Measurements from ENCODE around the gene ACAT1. TPM values are rescaled to one million over a fixed set of nuclear protein-coding genes. Genes with fewer than 3 reads are reported as not detected.

Gene ACAT1
- total and polyA plus RNA-seq, 10 of the 15 experiments (the other 5 are each of a cell fraction or from before 2014, with no cell fraction given), result 57.1 to 139 (median 91.2) TPM

DNA sequence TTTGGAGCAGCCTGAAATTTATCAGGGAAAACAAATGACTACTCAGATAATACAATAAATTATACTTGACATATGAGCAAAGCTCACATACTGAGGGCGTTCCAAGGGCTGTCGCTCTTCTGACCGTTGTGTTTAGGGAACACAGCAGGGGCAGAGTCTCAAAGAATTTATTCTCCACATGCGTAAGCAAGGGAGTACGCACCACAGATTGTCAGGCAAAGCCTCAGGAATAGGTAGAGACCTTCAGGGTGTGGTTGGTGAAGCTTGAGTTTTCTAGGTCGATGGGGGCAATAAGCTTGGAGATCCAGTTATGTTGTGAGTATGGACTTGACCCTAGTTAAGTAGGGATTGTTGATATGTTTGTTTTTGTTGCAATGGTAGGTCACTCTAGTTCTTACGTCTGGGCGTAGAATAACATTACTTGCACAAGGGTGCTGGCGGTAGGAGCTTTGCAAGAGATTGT lies 830 bp downstream of the ACAT1 start (continued):
- TF ChIP-seq, protein P1, sequence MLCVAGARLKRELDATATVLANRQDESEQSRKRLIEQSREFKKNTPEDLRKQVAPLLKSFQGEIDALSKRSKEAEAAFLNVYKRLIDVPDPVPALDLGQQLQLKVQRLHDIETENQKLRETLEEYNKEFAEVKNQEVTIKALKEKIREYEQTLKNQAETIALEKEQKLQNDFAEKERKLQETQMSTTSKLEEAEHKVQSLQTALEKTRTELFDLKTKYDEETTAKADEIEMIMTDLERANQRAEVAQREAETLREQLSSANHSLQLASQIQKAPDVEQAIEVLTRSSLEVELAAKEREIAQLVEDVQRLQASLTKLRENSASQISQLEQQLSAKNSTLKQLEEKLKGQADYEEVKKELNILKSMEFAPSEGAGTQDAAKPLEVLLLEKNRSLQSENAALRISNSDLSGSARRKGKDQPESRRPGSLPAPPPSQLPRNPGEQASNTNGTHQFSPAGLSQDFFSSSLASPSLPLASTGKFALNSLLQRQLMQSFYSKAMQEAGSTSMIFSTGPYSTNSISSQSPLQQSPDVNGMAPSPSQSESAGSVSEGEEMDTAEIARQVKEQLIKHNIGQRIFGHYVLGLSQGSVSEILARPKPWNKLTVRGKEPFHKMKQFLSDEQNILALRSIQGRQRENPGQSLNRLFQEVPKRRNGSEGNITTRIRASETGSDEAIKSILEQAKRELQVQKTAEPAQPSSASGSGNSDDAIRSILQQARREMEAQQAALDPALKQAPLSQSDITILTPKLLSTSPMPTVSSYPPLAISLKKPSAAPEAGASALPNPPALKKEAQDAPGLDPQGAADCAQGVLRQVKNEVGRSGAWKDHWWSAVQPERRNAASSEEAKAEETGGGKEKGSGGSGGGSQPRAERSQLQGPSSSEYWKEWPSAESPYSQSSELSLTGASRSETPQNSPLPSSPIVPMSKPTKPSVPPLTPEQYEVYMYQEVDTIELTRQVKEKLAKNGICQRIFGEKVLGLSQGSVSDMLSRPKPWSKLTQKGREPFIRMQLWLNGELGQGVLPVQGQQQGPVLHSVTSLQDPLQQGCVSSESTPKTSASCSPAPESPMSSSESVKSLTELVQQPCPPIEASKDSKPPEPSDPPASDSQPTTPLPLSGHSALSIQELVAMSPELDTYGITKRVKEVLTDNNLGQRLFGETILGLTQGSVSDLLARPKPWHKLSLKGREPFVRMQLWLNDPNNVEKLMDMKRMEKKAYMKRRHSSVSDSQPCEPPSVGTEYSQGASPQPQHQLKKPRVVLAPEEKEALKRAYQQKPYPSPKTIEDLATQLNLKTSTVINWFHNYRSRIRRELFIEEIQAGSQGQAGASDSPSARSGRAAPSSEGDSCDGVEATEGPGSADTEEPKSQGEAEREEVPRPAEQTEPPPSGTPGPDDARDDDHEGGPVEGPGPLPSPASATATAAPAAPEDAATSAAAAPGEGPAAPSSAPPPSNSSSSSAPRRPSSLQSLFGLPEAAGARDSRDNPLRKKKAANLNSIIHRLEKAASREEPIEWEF (IDR thresholded peaks at IDR 0.05; ENCODE audit: insufficient replicate concordance, low read depth, low read length), result no peak
- TF ChIP-seq, protein P2, sequence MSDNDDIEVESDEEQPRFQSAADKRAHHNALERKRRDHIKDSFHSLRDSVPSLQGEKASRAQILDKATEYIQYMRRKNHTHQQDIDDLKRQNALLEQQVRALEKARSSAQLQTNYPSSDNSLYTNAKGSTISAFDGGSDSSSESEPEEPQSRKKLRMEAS (IDR thresholded peaks at IDR 0.05; ENCODE audit: low read depth, low read length), result no peak
- TF ChIP-seq, protein P3, sequence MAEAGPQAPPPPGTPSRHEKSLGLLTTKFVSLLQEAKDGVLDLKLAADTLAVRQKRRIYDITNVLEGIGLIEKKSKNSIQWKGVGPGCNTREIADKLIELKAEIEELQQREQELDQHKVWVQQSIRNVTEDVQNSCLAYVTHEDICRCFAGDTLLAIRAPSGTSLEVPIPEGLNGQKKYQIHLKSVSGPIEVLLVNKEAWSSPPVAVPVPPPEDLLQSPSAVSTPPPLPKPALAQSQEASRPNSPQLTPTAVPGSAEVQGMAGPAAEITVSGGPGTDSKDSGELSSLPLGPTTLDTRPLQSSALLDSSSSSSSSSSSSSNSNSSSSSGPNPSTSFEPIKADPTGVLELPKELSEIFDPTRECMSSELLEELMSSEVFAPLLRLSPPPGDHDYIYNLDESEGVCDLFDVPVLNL (IDR thresholded peaks at IDR 0.05; ENCODE audit: low read depth, low read length), result no peak
- TF ChIP-seq ZNF622 (IDR thresholded peaks at IDR 0.05) (no peak), SIN3A (IDR thresholded peaks at IDR 0.05; ENCODE audit: low read depth, low read length) (no peak), SP1 (IDR thresholded peaks at IDR 0.05; ENCODE audit: low read depth, low read length) (no peak), CHD2 (IDR thresholded peaks at IDR 0.05; ENCODE audit: borderline replicate concordance, low read depth, low read length) (no peak), KDM1A (IDR thresholded peaks at IDR 0.05; ENCODE audit: borderline replicate concordance) (no peak), MYC (IDR thresholded peaks at IDR 0.05; ENCODE audit: insufficient read depth, insufficient read length, insufficient replicate concordance, low read length, severe bottlenecking) (no peak), SMC3 (IDR thresholded peaks at IDR 0.05; ENCODE audit: borderline replicate concordance, low read length) (no peak)
- TF ChIP-seq, protein P4, sequence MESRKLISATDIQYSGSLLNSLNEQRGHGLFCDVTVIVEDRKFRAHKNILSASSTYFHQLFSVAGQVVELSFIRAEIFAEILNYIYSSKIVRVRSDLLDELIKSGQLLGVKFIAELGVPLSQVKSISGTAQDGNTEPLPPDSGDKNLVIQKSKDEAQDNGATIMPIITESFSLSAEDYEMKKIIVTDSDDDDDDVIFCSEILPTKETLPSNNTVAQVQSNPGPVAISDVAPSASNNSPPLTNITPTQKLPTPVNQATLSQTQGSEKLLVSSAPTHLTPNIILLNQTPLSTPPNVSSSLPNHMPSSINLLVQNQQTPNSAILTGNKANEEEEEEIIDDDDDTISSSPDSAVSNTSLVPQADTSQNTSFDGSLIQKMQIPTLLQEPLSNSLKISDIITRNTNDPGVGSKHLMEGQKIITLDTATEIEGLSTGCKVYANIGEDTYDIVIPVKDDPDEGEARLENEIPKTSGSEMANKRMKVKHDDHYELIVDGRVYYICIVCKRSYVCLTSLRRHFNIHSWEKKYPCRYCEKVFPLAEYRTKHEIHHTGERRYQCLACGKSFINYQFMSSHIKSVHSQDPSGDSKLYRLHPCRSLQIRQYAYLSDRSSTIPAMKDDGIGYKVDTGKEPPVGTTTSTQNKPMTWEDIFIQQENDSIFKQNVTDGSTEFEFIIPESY (IDR thresholded peaks at IDR 0.05), result no peak
- TF ChIP-seq, protein P5, sequence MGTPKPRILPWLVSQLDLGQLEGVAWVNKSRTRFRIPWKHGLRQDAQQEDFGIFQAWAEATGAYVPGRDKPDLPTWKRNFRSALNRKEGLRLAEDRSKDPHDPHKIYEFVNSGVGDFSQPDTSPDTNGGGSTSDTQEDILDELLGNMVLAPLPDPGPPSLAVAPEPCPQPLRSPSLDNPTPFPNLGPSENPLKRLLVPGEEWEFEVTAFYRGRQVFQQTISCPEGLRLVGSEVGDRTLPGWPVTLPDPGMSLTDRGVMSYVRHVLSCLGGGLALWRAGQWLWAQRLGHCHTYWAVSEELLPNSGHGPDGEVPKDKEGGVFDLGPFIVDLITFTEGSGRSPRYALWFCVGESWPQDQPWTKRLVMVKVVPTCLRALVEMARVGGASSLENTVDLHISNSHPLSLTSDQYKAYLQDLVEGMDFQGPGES (IDR thresholded peaks at IDR 0.05), result no peak
